HG03469 (cell line): Measurements from ENCODE around the gene ABCB6.

ENCODE experiments used
- ATAC-seq: cut with Tn5 transposase; IDR thresholded peaks from one replicate; pipeline ENCODE4 v1.9.1; 2021; ENCODE audit warnings: mild to moderate bottlenecking, moderate library complexity, moderate number of reproducible peaks; ENCODE audit not compliant: unreplicated experiment

ABCB6 gene

GRCh38 chr2:219197388-219197787 lies 21.4 kb downstream of the ABCB6 start:
- no peak for ATAC-seq

- no peak for ATAC-seq
Observed at GRCh38 chr2:219186754-219187456, 31.9 kb downstream of the ABCB6 start.

GRCh38 chr2:219184121-219184520 lies 34.6 kb downstream of the ABCB6 start:
- ATAC-seq: no peak

- ATAC-seq: no peak
Observed at GRCh38 chr2:219183151-219183772, 35.5 kb downstream of the ABCB6 start.

- no peak for ATAC-seq
Observed at GRCh38 chr2:219182331-219183150, 36.2 kb downstream of the ABCB6 start.

- ATAC-seq: no peak
Observed at GRCh38 chr2:219181531-219181930, 37.2 kb downstream of the ABCB6 start.

- ATAC-seq: no peak
Observed at GRCh38 chr2:219180961-219181360, 37.8 kb downstream of the ABCB6 start.

- ATAC-seq: no peak
Observed at GRCh38 chr2:219179601-219180465, 38.9 kb downstream of the ABCB6 start.

GRCh38 chr2:219178377-219179175 lies 40.2 kb downstream of the ABCB6 start:
- ATAC-seq: no peak

- ATAC-seq: no peak
Observed at GRCh38 chr2:219177552-219178376, 41.0 kb downstream of the ABCB6 start, which contains the start of gene RETREG2. Gene RETREG2 (plus strand): TSS chr2:219178275. CDS start chr2:219178353, 78 bp downstream.

GRCh38 chr2:219176818-219177551 lies 41.8 kb downstream of the ABCB6 start, which contains the start of gene CNPPD1:
Gene CNPPD1 (minus strand): TSS chr2:219176925. CDS start chr2:219176828, 97 bp downstream.
- ATAC-seq: peak; percentile 35

- peak; percentile 18 for ATAC-seq
Observed at GRCh38 chr2:219175928-219176817, 42.6 kb downstream of the ABCB6 start.

- ATAC-seq: no peak
Observed at GRCh38 chr2:219175486-219175885, 43.3 kb downstream of the ABCB6 start.

GRCh38 chr2:219174801-219175200 lies 44.0 kb downstream of the ABCB6 start:
- ATAC-seq: no peak

- no peak for ATAC-seq
Observed at GRCh38 chr2:219174146-219174545, 44.6 kb downstream of the ABCB6 start.

- no peak for ATAC-seq
Observed at GRCh38 chr2:219173176-219173575, 45.6 kb downstream of the ABCB6 start.
